ENCODE measurements around the gene NKX2-2. TPM values are rescaled to one million over a fixed set of nuclear protein-coding genes. Genes with fewer than 3 reads are reported as not detected.

Gene NKX2-2
- total RNA-seq, 1 experiment from 2014 or later: not detected

DNA sequence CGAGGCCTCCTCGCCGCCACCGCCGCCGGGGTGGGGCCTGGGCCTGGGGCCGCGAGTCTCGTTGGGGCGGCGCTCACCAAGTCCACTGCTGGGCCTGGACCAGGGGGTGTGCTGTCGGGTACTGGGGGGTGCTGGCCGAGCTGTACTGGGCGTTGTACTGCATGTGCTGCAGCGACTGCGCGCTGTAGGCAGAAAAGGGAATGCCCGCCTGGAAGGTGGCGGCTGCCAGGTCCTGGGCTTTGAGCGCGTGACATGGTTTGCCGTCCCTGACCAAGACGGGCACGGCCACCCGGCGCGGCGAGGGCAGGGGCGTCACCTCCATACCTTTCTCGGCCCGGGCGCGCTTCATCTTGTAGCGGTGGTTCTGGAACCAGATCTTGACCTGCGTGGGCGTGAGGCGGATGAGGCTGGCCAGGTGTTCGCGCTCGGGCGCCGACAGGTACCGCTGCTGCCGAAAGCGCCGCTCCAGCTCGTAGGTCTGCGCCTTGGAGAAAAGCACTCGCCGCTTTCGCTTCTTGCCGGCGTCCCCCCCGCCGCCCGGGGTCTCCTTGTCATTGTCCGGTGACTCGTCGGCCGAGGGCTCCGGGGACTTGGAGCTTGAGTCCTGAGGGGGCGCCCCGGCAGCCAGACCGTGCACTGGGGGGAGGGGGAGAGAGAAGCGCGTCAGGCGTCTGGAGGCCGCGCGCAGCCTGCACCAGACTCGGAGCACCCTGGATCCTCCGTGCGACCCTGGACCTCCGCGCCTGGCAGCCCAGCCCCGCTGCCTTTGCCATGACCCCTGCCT is 1.8 kb downstream of the NKX2-2 start:
- intact Hi-C loops (cut with micrococcal nuclease; ENCODE audit: unreplicated experiment): no loop called here
- Mint-ChIP-seq H3K27ac (ENCODE audit: unreplicated experiment) (no peak overlapping the region), H3K4me3 (ENCODE audit: low read depth, unreplicated experiment) (no peak overlapping the region), H3K9me3 (ENCODE audit: low read depth, unreplicated experiment) (no peaks in the 10 kb centered on the region), H3K27me3 (ENCODE audit: unreplicated experiment) (peaks cover 12% of the 10 kb centered on the region), H3K4me1 (ENCODE audit: low read depth, unreplicated experiment) (no peaks in the 10 kb centered on the region), H3K36me3 (ENCODE audit: insufficient read depth, unreplicated experiment) (no peaks in the 10 kb centered on the region)
- TF ChIP-seq, protein P1, sequence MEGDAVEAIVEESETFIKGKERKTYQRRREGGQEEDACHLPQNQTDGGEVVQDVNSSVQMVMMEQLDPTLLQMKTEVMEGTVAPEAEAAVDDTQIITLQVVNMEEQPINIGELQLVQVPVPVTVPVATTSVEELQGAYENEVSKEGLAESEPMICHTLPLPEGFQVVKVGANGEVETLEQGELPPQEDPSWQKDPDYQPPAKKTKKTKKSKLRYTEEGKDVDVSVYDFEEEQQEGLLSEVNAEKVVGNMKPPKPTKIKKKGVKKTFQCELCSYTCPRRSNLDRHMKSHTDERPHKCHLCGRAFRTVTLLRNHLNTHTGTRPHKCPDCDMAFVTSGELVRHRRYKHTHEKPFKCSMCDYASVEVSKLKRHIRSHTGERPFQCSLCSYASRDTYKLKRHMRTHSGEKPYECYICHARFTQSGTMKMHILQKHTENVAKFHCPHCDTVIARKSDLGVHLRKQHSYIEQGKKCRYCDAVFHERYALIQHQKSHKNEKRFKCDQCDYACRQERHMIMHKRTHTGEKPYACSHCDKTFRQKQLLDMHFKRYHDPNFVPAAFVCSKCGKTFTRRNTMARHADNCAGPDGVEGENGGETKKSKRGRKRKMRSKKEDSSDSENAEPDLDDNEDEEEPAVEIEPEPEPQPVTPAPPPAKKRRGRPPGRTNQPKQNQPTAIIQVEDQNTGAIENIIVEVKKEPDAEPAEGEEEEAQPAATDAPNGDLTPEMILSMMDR (IDR thresholded peaks at IDR 0.05; ENCODE audit: unreplicated experiment): no peak
- no TSS peak for BruUV-seq (replicated peaks)
- no peak for DNase-seq
- CTCF ChIA-PET: no interaction called here

DNA sequence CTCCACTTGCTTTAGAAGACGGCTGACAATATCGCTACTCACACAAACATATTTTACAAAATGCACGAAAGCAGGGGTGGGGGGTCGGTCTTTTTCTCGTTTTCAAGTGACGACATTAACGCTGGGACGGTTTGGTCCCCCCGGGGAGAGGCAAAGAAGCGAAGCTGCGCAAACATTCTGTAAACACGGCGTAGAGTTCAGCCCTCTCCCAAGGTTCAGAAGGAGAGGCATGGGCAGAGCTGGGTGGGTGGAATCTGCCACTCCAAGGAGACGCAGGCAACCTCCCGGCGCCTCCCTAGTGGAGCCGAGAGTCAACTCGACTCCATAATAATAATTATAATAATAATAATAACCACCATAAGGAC is 2.4 kb downstream of the NKX2-2 start:
- CTCF ChIA-PET: no interaction called here
- no peak overlapping the region for H3K27ac Mint-ChIP-seq (ENCODE audit: unreplicated experiment)
- H3K36me3 Mint-ChIP-seq (ENCODE audit: insufficient read depth, unreplicated experiment): no peaks in the 10 kb centered on the region
- TF ChIP-seq, protein P1 (IDR thresholded peaks at IDR 0.05; ENCODE audit: unreplicated experiment): no peak
- BruUV-seq (replicated peaks): no TSS peak
- DNase-seq: no peak
- no peaks in the 10 kb centered on the region for H3K9me3 Mint-ChIP-seq (ENCODE audit: low read depth, unreplicated experiment)
- intact Hi-C loops (cut with micrococcal nuclease; ENCODE audit: unreplicated experiment): no loop called here
- H3K4me1 Mint-ChIP-seq (ENCODE audit: low read depth, unreplicated experiment): no peaks in the 10 kb centered on the region
- H3K27me3 Mint-ChIP-seq (ENCODE audit: unreplicated experiment): peaks cover 8% of the 10 kb centered on the region
- H3K4me3 Mint-ChIP-seq (ENCODE audit: low read depth, unreplicated experiment): no peak overlapping the region

DNA sequence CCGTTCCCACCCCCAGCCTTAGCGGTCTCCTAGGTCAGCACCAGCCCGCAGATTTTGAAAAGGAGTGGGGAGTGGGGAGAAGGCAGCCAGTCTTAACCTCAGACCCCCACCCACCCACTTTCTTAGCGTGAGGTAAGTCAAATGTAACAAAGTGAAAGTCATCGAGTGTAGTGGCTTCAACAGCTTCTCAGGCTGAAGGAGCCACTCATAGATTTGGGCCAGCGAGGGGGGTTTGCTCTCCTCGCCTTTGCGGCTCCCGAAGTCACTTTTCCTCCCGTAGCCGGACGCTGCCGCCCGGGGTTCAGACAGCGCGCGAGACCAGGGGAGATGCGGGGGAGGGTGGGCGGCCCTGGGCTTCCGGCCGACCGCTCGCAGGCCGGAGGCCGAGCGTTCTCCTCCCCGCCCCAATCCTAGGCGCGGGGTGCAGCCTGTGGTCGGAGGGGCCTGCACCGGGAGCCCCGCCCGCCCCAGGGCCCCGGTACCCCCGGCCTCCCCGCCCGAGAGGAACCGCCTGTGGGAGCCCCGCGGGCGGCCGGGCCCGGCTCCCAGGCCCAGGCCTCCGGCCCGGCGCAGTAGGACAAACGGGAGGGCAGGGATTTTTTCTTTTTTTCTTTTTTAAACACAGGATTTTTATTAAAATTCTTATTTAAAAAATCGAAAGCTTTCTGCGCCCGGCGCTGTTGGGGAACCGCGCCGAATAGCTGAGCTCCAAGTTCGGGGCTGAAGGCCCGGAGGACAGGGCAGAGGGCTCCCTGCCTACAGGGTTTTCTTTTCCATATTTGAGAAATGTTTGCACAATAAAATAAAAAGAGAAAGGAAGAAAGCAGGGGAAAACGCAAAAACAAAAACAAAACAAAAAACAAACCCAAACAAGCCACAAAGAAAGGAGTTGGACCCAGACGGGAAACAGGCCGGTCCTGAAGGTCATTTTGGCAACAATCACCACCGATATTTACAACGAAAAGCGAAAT is 3.2 kb downstream of the NKX2-2 start:
- CTCF ChIA-PET: no interaction called here
- no peak for DNase-seq
- no TSS peak for BruUV-seq (replicated peaks)
- Mint-ChIP-seq H3K27me3 (ENCODE audit: unreplicated experiment) (peaks cover under 1% of the 10 kb centered on the region), H3K9me3 (ENCODE audit: low read depth, unreplicated experiment) (no peaks in the 10 kb centered on the region), H3K36me3 (ENCODE audit: insufficient read depth, unreplicated experiment) (no peaks in the 10 kb centered on the region), H3K4me1 (ENCODE audit: low read depth, unreplicated experiment) (no peaks in the 10 kb centered on the region), H3K27ac (ENCODE audit: unreplicated experiment) (no peak overlapping the region), H3K4me3 (ENCODE audit: low read depth, unreplicated experiment) (no peak overlapping the region)
- TF ChIP-seq, protein P1 (IDR thresholded peaks at IDR 0.05; ENCODE audit: unreplicated experiment): no peak
- intact Hi-C loops (cut with micrococcal nuclease; ENCODE audit: unreplicated experiment): no loop called here

DNA sequence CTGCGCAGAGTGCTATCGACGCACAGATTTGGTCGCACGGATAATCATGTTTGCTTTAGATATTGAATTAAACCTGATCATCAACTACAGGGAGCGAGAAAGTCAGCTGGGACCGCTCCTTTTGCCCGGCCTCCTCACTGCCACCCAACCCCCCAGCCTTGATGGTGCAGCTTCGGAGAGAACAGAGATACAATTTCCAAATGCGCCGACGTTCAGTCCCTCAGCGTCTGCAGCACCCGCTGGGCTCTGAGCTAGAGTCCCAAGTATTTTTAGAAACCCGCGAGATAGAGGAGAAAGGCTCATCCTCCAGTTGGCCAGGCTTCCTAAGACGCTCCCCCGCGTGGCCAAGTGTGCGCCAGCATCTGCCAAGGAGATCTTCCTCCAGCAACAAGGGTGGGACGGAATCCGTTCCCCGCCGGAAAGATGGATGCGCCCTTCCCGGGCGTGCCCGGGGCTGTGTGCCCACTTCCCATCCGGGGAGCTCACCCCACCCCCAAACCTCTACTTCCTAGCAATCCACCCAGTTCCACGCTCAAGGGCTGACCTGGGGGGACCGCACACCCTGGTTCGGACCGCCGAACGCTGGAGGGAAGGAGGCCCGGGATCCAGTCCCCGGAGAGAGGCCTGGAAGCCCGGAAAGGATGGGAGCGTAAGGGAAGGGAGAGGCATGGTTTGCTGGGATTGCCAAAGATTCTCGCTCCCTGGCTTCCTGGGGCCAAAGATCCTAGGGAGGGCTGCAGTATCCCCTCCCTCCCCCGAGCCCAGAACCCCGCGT is 4.1 kb downstream of the NKX2-2 start:
- no peak for DNase-seq
- CTCF ChIA-PET: no interaction called here
- no peaks in the 10 kb centered on the region for H3K27me3 Mint-ChIP-seq (ENCODE audit: unreplicated experiment)
- no TSS peak for BruUV-seq (replicated peaks)
- intact Hi-C loops (cut with micrococcal nuclease; ENCODE audit: unreplicated experiment): loop anchor here (5.0 kb wide), 1 partner anchor 672 kb away; no protein-coding TSS in a partner anchor
- no peak overlapping the region for H3K27ac Mint-ChIP-seq (ENCODE audit: unreplicated experiment)
- H3K36me3 Mint-ChIP-seq (ENCODE audit: insufficient read depth, unreplicated experiment): no peaks in the 10 kb centered on the region
- no peaks in the 10 kb centered on the region for H3K4me1 Mint-ChIP-seq (ENCODE audit: low read depth, unreplicated experiment)
- no peaks in the 10 kb centered on the region for H3K9me3 Mint-ChIP-seq (ENCODE audit: low read depth, unreplicated experiment)
- H3K4me3 Mint-ChIP-seq (ENCODE audit: low read depth, unreplicated experiment): no peak overlapping the region
- TF ChIP-seq, protein P1 (IDR thresholded peaks at IDR 0.05; ENCODE audit: unreplicated experiment): no peak

Measured in Calu3 (cell line).